Activated naive CD4-positive, alpha-beta T cell treated with anti-CD3 and anti-CD28 coated beads, Interleukin-2, amount 50 U/mL, for 24 hours (primary cell): Measurements from ENCODE around the gene FAM53B.

ENCODE experiments used
- H3K27ac Mint-ChIP-seq: one replicate; pipeline ENCODE4 v1.8.0; 2021; ENCODE audit warnings: mild to moderate bottlenecking, mixed read lengths
- H3K27me3 Mint-ChIP-seq: one replicate; pipeline ENCODE4 v1.8.0; 2021; ENCODE audit warnings: mixed read lengths
- H3K36me3 Mint-ChIP-seq: one replicate; pipeline ENCODE4 v1.8.0; 2021; ENCODE audit warnings: mixed read lengths
- H3K4me1 Mint-ChIP-seq: one replicate; pipeline ENCODE4 v1.8.0; 2021; ENCODE audit warnings: mixed read lengths
- H3K4me3 Mint-ChIP-seq: one replicate; pipeline ENCODE4 v1.8.0; 2021; ENCODE audit warnings: mild to moderate bottlenecking, mixed read lengths
- H3K9me3 Mint-ChIP-seq: one replicate; pipeline ENCODE4 v1.8.0; 2021; ENCODE audit warnings: mixed read lengths

The FAM53B gene

DNA sequence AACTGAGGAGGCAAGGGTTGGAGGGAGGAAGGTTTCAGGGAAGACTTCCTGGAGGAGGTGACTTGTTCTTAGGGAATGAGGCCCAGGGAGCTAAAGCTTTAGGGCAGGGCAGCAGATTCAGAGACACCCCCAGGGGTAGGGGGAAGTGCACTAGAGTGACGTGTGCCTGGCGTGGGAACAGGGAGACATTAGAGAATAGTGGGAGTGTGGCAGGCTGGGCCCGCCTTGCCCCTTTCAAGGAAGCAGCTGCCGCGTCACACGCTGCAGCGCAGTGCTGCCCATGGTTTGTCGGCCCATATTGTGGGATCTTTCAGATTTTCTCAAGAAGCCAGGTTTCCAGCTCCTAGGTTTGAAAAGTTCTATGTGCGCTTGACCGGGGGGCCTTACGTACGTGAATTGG lies 143.2 kb downstream of the FAM53B start:
- no peaks in the 10 kb centered on the region for H3K36me3 Mint-ChIP-seq
- H3K9me3 Mint-ChIP-seq, result no peaks in the 10 kb centered on the region
- no peaks in the 10 kb centered on the region for H3K4me1 Mint-ChIP-seq
- H3K27ac Mint-ChIP-seq, result no peak overlapping the region
- H3K4me3 Mint-ChIP-seq, result no peak overlapping the region
- no peaks in the 10 kb centered on the region for H3K27me3 Mint-ChIP-seq

DNA sequence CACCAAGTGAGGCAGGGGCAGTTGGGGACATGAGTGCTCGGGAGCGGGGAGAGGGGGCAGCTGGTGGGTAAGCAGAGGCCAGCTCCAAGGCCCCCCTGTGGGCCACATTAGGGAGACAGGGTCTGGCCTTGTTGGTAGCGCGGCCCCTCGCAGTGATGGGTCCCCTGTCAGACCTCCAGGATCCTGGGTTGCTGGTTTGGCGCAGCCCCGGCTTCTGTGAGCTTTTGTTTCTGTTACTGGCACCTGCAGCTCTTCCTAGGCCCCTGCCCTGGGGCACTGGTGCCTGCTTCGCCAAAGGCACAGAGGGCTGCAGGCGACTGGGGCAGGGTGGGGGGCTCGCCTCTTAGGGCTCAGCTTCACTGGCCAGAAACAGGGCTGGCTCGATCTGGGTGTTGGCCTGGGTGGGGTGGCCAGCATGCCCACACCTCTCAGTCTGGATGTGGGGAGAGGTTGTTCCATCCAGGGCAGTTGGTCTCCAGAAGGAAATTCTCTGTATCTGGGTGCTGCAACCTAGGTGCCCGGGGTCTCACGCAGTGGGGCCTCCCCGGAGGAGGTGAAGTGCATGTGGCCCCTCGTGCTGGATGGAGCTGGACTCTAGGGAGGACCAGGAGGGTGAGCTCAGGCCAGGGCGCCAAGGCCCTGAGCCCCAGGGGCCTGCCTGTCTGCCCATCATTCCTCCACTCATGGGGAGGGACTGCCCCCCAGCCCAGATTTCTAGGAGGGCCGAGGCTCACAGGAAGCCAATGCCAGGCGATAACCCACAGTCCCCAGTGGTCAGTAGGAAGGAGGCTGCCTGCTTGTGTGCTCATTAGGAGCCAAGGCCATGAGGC lies 143.9 kb downstream of the FAM53B start:
- H3K9me3 Mint-ChIP-seq, result no peaks in the 10 kb centered on the region
- no peak overlapping the region for H3K4me3 Mint-ChIP-seq
- peaks cover 6% of the 10 kb centered on the region for H3K4me1 Mint-ChIP-seq
- no peak overlapping the region for H3K27ac Mint-ChIP-seq
- H3K27me3 Mint-ChIP-seq, result no peaks in the 10 kb centered on the region
- no peaks in the 10 kb centered on the region for H3K36me3 Mint-ChIP-seq

DNA sequence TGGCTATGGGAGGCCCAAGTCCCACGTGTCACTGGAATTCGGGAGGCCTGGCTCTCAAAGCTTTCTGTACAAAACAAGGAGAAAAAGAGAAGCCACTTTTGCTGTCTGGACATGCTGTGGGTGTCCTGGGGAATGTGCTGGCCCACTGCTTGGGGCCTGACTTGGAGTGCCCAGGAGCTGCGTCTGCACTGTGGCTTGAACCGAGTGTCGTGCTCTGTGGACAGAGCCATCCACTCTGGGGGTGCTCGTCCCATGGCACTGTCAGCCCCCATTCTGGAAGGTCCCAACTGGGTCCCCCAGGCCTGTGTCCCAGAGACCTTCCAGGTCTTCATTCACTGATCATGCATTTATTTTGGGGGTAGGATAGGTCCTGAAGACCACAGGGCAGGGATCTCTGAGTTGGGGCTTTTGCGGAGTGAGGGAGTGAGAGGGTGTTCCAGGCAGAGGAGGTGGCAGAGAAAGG lies 144.6 kb downstream of the FAM53B start:
- H3K4me3 Mint-ChIP-seq, result no peak overlapping the region
- H3K36me3 Mint-ChIP-seq, result no peaks in the 10 kb centered on the region
- H3K9me3 Mint-ChIP-seq, result no peaks in the 10 kb centered on the region
- H3K27ac Mint-ChIP-seq, result no peak overlapping the region
- H3K4me1 Mint-ChIP-seq, result peaks cover 6% of the 10 kb centered on the region
- no peaks in the 10 kb centered on the region for H3K27me3 Mint-ChIP-seq

DNA sequence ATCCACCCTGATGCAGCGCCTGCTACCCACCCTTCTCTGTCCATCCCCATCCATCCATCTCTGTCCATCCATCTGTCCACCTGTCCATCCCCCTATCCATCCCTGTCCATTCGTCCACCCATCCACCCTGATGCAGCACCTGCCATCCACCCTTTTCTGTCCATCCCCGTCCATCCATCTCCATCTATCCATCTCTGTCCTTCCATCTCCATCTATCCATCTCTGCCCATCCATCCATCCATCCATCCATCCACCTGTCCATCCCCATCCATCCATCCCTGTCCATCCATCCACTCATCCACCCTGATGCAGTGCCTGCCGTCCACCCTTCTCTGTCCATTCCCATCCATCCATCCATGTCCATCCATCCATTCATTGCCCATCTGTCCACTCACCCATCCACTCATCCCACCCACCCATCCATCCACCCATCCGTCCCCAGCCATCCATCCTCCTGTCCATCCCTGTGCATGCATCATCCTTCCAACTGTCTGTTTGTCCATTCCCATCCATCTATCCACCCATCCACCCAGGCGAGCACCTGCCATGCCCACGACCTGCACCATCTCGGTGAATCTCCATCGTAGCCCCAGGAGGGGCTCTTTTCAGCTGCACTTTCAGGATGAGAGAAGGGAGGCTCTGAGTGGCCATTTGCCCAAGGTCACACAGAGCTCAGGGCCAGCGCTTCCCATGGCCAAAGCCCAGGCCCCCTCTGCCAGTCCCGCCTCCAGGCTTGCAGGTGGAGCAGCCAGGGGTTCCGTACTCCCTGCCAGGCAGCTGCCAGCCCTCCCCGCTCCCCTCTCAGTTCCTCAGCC lies 145.2 kb downstream of the FAM53B start:
- Mint-ChIP-seq H3K4me1 (peaks cover 6% of the 10 kb centered on the region), H3K27ac (no peak overlapping the region), H3K9me3 (no peaks in the 10 kb centered on the region), H3K36me3 (no peaks in the 10 kb centered on the region), H3K4me3 (no peak overlapping the region), H3K27me3 (no peaks in the 10 kb centered on the region)

DNA sequence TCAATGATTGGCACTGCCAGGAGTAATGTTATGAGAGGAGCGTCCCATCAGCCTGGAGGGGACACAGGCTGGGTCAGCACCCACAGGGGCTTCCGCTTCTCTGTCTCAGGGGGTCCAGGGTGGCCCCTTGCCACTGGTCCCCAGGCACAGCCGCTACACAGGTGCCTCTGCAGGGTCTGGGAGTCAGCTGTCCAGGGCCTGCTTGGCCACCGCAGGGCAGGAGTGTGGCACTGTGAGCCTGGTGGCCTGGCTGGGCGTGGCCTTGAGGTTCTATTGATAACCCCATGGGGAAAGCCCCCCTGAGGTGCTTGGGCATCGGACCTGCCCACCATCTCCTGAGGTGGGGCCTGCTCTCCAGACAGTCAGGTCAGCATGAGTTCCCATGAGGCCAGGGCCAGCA lies 146.0 kb downstream of the FAM53B start:
- peaks cover 6% of the 10 kb centered on the region for H3K4me1 Mint-ChIP-seq
- no peaks in the 10 kb centered on the region for H3K36me3 Mint-ChIP-seq
- no peak overlapping the region for H3K4me3 Mint-ChIP-seq
- H3K9me3 Mint-ChIP-seq, result no peaks in the 10 kb centered on the region
- H3K27ac Mint-ChIP-seq, result no peak overlapping the region
- no peaks in the 10 kb centered on the region for H3K27me3 Mint-ChIP-seq

DNA sequence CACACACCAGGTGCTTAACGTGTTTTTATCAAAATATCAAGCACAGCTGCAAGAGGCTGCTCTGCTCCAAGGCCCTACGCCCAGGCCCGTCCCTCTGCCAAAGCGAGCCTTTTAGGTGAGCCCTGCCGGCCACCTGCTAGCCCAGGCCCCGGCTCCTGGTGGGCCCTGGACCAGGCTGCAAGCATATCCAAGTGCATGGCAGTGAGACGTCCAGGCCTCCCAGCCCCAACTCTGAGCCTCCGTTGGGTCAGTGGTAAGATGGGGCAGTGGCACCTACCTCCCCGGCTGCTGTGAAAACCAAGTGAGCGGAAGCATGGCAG lies 146.4 kb downstream of the FAM53B start:
- H3K9me3 Mint-ChIP-seq, result no peaks in the 10 kb centered on the region

DNA sequence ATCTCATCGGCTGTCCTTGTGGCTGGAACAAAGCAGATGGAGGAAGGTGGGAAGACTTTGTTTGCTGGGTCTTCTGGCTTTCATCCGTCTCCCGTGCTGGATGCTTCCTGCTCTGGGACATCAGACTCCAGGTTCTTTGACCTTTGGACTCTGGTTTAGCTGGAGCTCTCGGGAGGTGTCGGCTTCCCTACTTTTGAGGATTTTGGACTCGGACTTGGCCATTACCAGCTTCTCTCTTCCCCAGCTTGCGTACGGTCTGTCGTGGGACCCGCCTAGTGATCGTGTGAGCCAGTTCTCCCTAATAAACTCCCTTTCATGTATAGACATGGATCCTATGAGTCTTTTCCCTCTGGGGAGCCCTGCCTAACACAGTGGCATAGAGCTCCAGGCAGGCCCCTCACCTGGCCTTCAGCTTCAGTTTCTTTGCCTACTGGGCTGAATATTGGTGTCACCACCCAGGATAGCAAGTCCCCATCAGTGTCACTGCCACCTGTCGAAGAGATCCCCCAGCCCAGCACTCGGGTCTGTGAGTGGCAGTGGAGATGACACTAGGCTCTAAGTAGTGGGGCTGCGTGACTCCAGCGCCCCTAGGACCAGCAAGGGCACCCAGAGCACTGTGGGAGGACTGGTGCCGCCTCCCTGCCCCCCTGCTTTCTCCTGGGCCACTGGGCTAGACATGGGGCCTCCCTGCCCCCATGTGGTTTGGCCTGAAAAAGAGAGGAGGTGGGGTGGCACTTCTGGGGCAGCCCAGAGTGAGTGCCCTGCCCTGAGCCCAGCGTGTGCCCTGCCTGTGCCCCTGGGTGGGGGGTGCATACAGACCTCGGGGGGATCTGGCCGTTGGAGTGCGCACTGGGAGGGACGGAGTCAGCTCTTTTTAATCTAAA lies 147.0 kb downstream of the FAM53B start:
- H3K27ac Mint-ChIP-seq, result no peak overlapping the region
- H3K4me1 Mint-ChIP-seq, result peaks cover 6% of the 10 kb centered on the region
- H3K36me3 Mint-ChIP-seq, result no peaks in the 10 kb centered on the region
- no peaks in the 10 kb centered on the region for H3K27me3 Mint-ChIP-seq
- H3K4me3 Mint-ChIP-seq, result no peak overlapping the region
- no peaks in the 10 kb centered on the region for H3K9me3 Mint-ChIP-seq

More for the DNA sequence above, 146.4 kb downstream of the FAM53B start:
- Mint-ChIP-seq H3K27me3 (no peaks in the 10 kb centered on the region), H3K27ac (no peak overlapping the region), H3K4me3 (no peak overlapping the region), H3K4me1 (peaks cover 6% of the 10 kb centered on the region), H3K36me3 (no peaks in the 10 kb centered on the region)

DNA sequence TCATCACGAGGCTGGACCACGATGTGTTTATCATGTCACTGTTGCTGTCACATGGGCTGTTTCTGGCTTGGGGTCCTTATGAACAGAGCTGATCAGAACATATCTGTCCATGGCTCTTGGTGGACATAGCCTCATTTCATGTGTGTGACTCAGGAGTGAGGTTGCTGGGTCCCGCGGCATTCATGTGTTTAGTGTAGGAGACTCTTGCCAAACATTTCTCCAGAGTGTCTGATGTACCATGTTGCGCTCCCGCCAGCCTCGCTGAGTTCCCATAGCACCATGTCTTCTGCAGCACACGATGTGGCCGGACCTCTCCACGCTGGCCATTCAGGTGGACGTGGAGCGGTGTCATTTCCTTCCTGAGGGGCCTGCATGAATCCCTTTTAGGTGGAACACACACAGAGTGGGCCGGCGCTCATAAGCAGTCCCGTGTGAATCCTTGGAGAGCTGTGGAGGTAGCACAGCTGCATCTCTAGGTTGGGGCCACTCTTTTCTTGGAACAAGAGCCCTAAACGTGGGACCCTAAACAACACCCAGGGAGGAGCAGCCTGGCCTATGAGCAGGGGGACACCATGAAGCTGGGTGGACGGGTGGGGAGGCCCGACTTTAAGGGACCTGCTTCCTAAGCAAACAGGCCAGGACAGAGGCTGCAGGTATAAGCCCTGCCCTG lies 147.9 kb downstream of the FAM53B start:
- H3K4me1 Mint-ChIP-seq, result peaks cover 6% of the 10 kb centered on the region
- H3K4me3 Mint-ChIP-seq, result no peak overlapping the region
- no peaks in the 10 kb centered on the region for H3K27me3 Mint-ChIP-seq
- no peaks in the 10 kb centered on the region for H3K9me3 Mint-ChIP-seq
- peaks cover 7% of the 10 kb centered on the region for H3K36me3 Mint-ChIP-seq
- no peak overlapping the region for H3K27ac Mint-ChIP-seq

DNA sequence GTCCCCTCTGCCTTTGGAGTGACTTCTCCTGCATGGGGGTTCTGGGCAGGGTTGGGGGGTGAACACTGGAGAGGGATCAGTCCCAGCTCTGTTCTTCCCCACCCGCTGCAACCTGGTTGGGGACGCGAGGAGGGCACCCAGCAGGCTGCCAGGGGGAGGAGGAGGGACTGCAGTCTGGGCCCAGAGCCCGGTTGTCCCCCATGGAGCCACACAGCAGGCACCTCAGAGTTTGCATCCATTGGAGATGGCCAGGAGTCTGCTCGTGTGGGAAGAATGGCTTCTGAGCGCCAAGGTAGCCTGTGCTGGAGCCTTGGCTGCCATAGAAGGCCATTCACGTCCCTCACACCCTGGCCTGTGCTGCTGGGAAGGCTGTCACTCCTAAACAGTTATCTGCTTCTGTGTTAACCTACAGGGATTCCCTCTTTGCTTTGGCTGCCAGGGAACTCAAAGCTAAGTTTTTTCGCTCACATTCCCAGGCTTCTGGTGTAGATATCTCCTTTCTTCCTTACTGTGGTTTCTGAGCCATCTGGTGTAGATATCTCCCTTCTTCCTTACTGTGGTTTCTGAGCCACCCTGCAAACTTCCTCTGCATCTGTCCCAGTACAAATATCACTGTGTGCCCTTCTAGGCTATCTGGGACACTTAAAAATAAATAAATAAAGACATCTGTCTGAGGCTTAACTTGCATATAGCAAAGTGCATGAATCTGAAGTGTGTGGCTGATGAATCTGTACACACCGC lies 148.9 kb downstream of the FAM53B start:
- Mint-ChIP-seq H3K4me1 (peaks cover 6% of the 10 kb centered on the region), H3K36me3 (peaks cover 10% of the 10 kb centered on the region), H3K27me3 (no peaks in the 10 kb centered on the region), H3K4me3 (no peak overlapping the region), H3K9me3 (no peaks in the 10 kb centered on the region), H3K27ac (no peak overlapping the region)

DNA sequence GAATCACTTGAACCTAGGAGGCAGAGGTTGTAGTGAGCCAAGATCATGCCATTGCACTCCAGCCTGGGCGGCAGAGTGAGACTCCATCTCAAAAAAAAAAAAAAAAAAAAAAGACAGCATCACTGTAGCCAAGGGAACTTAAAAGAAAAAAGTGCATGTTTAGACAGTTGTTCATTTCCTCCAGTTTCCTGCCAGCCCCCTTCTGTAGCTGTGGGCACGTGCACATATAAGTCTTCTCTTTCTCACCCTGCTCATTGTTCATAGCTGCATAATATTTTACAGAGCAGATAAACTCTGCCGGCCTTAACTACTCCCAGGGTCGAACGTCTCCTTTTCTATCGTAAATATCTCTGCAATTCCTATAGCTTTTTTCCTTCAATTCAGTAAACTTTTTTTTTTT lies 149.9 kb downstream of the FAM53B start:
- peaks cover 6% of the 10 kb centered on the region for H3K4me1 Mint-ChIP-seq
- no peak overlapping the region for H3K4me3 Mint-ChIP-seq
- no peaks in the 10 kb centered on the region for H3K27me3 Mint-ChIP-seq
- H3K27ac Mint-ChIP-seq, result no peak overlapping the region
- no peaks in the 10 kb centered on the region for H3K9me3 Mint-ChIP-seq
- H3K36me3 Mint-ChIP-seq, result peaks cover 10% of the 10 kb centered on the region

DNA sequence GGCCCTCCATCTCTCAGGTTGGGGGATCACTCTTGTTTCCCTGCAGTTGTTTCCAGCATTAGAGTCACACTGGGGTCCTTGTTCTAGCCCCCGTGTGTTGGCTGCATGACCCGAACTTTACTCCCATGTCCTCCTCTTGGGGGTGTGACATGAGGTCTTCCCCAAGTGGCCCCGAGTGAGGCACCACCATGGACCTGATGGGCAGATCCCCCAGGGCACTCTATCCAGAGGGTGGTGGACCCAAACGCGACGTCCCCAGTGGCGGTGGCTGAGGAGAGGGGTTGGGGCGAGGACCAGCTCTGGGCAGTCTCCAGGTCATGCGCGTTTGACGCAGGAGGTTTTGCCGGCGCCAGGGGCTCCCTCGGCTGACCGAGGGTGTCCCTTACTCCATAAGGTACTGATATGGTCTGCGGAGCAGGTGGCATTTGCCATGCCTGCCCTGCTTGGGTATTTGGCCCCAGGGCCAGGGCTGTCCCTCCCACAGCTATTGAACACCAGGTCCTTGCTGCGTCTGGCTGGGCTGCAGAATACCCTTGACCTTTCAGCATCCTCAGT lies 150.7 kb downstream of the FAM53B start:
- H3K36me3 Mint-ChIP-seq, result peaks cover 10% of the 10 kb centered on the region
- peaks cover 6% of the 10 kb centered on the region for H3K4me1 Mint-ChIP-seq
- H3K9me3 Mint-ChIP-seq, result no peaks in the 10 kb centered on the region
- H3K27ac Mint-ChIP-seq, result no peak overlapping the region
- no peak overlapping the region for H3K4me3 Mint-ChIP-seq
- no peaks in the 10 kb centered on the region for H3K27me3 Mint-ChIP-seq

DNA sequence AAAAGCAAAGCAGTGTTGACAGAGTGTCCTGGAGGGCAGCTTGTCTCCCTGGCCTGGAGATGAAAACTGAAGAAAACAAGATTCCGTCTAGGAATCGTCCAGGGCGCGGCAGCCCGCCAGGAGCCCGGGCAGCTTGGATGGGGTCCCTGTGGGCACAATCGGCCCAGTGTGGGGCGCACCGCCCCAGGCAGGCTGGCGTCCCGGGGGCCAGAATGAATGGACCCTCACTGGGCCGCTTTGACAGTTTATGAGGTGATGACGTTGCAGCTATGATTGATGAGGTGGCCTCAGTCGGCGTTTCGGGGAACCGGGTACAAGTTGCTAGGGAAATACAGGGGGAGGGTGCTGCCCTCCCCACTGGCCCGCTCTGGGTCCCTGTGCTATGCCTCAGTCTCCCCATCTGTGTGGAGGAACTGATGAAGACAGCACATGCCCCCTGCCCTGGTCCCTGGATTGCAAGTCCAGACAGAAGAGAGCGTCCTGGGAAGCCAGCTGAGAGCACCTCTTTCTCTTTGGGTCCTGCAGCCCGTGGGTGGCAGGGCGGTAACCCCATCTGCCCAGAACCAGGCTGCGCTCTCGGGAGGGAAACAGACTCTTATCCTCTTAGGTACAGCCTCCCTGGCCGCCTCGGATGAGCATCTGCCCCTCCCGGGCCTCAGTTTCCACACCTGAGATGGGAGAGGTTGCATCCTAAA lies 151.3 kb downstream of the FAM53B start:
- Mint-ChIP-seq H3K9me3 (no peaks in the 10 kb centered on the region), H3K27me3 (no peaks in the 10 kb centered on the region), H3K27ac (no peak overlapping the region), H3K4me3 (no peak overlapping the region), H3K4me1 (peaks cover 6% of the 10 kb centered on the region), H3K36me3 (peaks cover 10% of the 10 kb centered on the region)

DNA sequence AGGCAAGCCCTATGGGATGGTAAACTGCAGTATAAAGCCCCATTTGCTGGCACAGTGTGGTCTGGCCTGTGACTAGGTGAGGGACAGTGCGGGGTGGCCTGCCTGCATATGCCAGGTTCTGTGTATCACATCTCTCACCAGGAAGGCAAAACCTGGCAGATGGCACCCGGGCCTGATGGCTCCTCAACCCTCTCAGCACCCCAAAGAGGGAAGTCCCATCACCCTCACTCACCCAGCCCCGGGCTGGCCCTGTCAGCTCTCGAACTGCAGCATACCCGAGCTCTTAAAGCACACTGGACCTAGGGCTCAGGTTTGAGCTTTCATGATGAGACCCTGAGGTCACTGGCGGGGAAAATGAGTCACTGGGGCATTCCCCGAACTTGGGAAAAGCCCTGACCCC lies 152.1 kb downstream of the FAM53B start:
- peaks cover 10% of the 10 kb centered on the region for H3K36me3 Mint-ChIP-seq
- H3K27ac Mint-ChIP-seq, result no peak overlapping the region
- no peak overlapping the region for H3K4me3 Mint-ChIP-seq
- H3K4me1 Mint-ChIP-seq, result peaks cover 6% of the 10 kb centered on the region
- no peaks in the 10 kb centered on the region for H3K9me3 Mint-ChIP-seq
- H3K27me3 Mint-ChIP-seq, result no peaks in the 10 kb centered on the region

DNA sequence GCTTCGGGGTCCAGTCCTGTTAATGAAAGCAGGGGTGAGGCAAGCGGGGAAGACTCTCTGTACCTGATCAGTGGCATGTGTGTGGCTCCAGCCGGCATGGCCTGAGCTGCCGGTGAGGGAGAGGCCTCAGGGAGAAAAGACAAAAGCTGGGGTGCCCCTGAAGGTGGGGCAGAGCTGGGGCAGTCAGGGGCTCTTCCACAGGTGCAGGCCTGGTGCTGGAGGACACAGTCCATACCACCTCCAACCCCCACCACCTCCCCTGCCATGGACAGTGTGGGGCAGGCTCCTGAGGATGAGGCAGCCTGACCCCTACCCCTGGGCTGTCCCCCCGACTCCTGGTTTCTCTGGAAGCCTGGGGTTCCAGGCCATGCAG lies 153.1 kb downstream of the FAM53B start:
- Mint-ChIP-seq H3K27ac (no peak overlapping the region), H3K9me3 (no peaks in the 10 kb centered on the region), H3K4me3 (no peak overlapping the region), H3K4me1 (peaks cover 6% of the 10 kb centered on the region), H3K36me3 (peaks cover 10% of the 10 kb centered on the region), H3K27me3 (no peaks in the 10 kb centered on the region)
